K562 (cell line): ENCODE results near the gene KLHL22. TPM values are rescaled to one million over a fixed set of nuclear protein-coding genes. Genes with fewer than 3 reads are reported as not detected.

ENCODE experiments used
- BDP1 ChIP-seq: IDR thresholded peaks from 3 replicates; pipeline ENCODE4 v1.6.1; 2011; ENCODE audit not compliant: insufficient read length, insufficient read depth
- E2F1 ChIP-seq: sonication (generic); formaldehyde crosslinking; IDR thresholded peaks from 2 replicates; pipeline ENCODE4 v1.8.1; 2023; ENCODE audit warnings: mild to moderate bottlenecking, missing genetic modification reagents, moderate library complexity
- ESRRA ChIP-seq: fragments of 450-650 bp; IDR thresholded peaks from 2 replicates; pipeline ENCODE4 v1.6.1; 2014; ENCODE audit warnings: low read depth, mild to moderate bottlenecking, moderate library complexity, borderline replicate concordance
- EWSR1 ChIP-seq: fragments of 450-650 bp; IDR thresholded peaks from 2 replicates; pipeline ENCODE4 v1.6.1; 2018; ENCODE audit warnings: borderline replicate concordance, mild to moderate bottlenecking, low read depth, moderate library complexity; ENCODE audit not compliant: partially characterized antibody
- HDAC8 ChIP-seq: fragments of 450-650 bp; IDR thresholded peaks from 2 replicates; pipeline ENCODE4 v1.6.1; 2016; ENCODE audit warnings: mild to moderate bottlenecking, missing genetic modification characterization, moderate library complexity, missing compliant biosample characterization
- IFI16 ChIP-seq: fragments of 250-450 bp; sonication (Bioruptor Pico); IDR thresholded peaks from 2 replicates; pipeline ENCODE4 v2.1.2; 2022; ENCODE audit warnings: mild to moderate bottlenecking, inconsistent platforms
- KLF13 ChIP-seq: fragments of 450-650 bp; IDR thresholded peaks from 2 replicates; pipeline ENCODE4 v1.6.1; 2016; ENCODE audit warnings: missing genetic modification characterization, low read depth, mild to moderate bottlenecking, missing compliant biosample characterization, moderate library complexity, borderline replicate concordance
- LEF1 ChIP-seq: fragments of 450-650 bp; IDR thresholded peaks from 2 replicates; pipeline ENCODE4 v1.6.1; 2016; ENCODE audit warnings: mild to moderate bottlenecking
- NR4A1 ChIP-seq, 2 experiments: fragments of 250-450 bp in 1 of 2; fragments of 450-650 bp in 1 of 2; sonication (Bioruptor Pico) in 1 of 2; IDR thresholded peaks; 2 replicates each; pipeline versions ENCODE4 v1.4.0 to v1.6.1; 2016 to 2020; ENCODE audit warnings: mild to moderate bottlenecking in 2 of 2, missing compliant biosample characterization in 1 of 2, missing genetic modification characterization in 1 of 2, moderate library complexity in 1 of 2
- PRMT5 ChIP-seq: sonication (generic); formaldehyde crosslinking; IDR thresholded peaks from 2 replicates; pipeline ENCODE4 v1.5.0; 2020; ENCODE audit warnings: missing genetic modification reagents
- PRPF4 ChIP-seq: fragments of 200-400 bp; formaldehyde crosslinking; IDR thresholded peaks from one replicate; pipeline ENCODE4 v1.6.1; 2017; ENCODE audit warnings: low read length, low read depth, mild to moderate bottlenecking; ENCODE audit not compliant: insufficient read depth, poor library complexity, severe bottlenecking
- RFX5 ChIP-seq: IDR thresholded peaks from 2 replicates; pipeline ENCODE4 v1.6.1; 2011; ENCODE audit warnings: low read depth, mild to moderate bottlenecking, improper control_type of control experiment, low read length
- STAT5A ChIP-seq: IDR thresholded peaks from 2 replicates; pipeline ENCODE4 v1.6.1; 2012; ENCODE audit warnings: low read length, inconsistent platforms, borderline replicate concordance
- TAF9B ChIP-seq: fragments of 450-650 bp; IDR thresholded peaks from 2 replicates; pipeline ENCODE4 v1.6.1; 2018; ENCODE audit warnings: mild to moderate bottlenecking; ENCODE audit not compliant: partially characterized antibody
- THRA ChIP-seq: fragments of 450-650 bp; IDR thresholded peaks from 2 replicates; pipeline ENCODE4 v1.6.1; 2017; ENCODE audit warnings: mild to moderate bottlenecking, moderate library complexity
- ZFP30 ChIP-seq: fragments of 250-450 bp; sonication (Bioruptor Pico); IDR thresholded peaks from 2 replicates; pipeline ENCODE4 v1.8.0; 2022; ENCODE audit warnings: moderate library complexity, mild to moderate bottlenecking, inconsistent platforms, borderline replicate concordance
- ZNF175 ChIP-seq: fragments of 200-800 bp; sonication (Bioruptor generic); IDR thresholded peaks from 2 replicates; pipeline ENCODE4 v1.6.1; 2016; ENCODE audit warnings: low read depth, mild to moderate bottlenecking, missing genetic modification characterization, missing compliant biosample characterization
- polyA plus RNA-seq, 8 experiments: library from polyadenylated mRNA; depleted of rRNA in 4 of 8; stranded (reverse) in 5 of 8; unstranded in 3 of 8; fragments of >200 nt; fragmentation: Nextera tagmentation in 2 of 8; fragmentation: Illumina TruSeq in 1 of 8; extraction: Ambion mirVana in 2 of 8; extraction: Trizol in 1 of 8; gene quantifications; 2 replicates each; pipeline versions ENCODE4 v1.2.1 to v1.2.3, GENCODE V29; 2011 to 2014; ENCODE audit warnings: inconsistent platforms in 1 of 8, missing spikeins in 1 of 8
- total RNA-seq, 7 experiments: library from RNA; depleted of rRNA in 6 of 7; stranded (reverse); fragments of >200 nt in 6 of 7; fragmentation: Illumina TruSeq in 2 of 7; extraction: Trizol in 2 of 7; gene quantifications; 2 replicates each; pipeline versions ENCODE4 v1.2.1 to v1.2.3, GENCODE V29; 2011 to 2021; ENCODE audit warnings: low replicate concordance in 1 of 7
- TF ChIP-seq, protein P1 (sequence below): IDR thresholded peaks from 3 replicates; pipeline ENCODE4 v1.6.1; 2011; ENCODE audit warnings: borderline replicate concordance, mild to moderate bottlenecking; ENCODE audit not compliant: insufficient read length, insufficient read depth
- TF ChIP-seq, protein P2 (sequence below): sonication (generic); formaldehyde crosslinking; IDR thresholded peaks from 2 replicates; pipeline ENCODE4 v1.8.0; 2022; ENCODE audit warnings: missing genetic modification reagents, mild to moderate bottlenecking, borderline replicate concordance

KLHL22 gene
- total and polyA plus RNA-seq, 9 of the 15 experiments (the other 6 are each of a cell fraction or from before 2014, with no cell fraction given) = 1.3 to 25.6 (median 15.2) TPM

DNA sequence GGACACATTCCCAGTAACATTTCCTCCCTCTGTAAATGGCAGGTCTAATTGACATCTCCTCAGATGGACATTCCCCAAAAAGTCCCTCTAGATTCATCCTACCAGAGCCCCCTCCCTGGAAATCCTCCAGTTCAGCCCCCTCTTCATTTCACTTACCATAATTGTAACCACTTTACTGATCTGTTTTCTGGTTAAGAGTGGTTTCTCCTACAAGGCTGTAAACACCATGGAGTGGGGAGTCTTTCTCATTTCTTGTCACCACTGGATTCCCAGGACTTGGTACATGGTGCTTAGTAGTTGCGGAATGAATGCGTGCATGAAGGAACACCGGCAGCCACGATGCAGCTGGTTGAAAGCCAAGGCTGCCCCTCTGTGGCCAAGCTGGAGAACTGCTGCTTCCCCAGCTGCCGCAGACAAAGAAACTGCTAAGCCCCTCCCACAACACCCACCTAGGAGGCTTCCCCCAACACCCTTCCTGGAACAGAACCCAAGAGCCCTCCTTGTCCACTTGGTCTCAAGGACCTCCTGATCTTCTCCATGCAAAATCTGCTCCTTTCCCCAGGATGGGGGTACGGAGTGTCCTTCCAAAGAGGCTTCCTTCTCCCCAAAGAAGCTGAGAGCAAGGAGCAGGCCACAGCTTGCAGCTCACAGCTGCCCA, 39.4 kb downstream of the KLHL22 start (continued):
- TF ChIP-seq PRMT5 (CRISPR knock-in tag) (no peak), IFI16 (CRISPR knock-in tag) (peak; percentile 87), TAF9B (no peak), RFX5 (no peak; the same call in 1 of the 2 replicates), BDP1 (no peak), ZNF175 (no peak), NR4A1 (CRISPR knock-in tag; IDR thresholded peaks at IDR 0.05) (no peak; the same call in 1 of the 2 replicates), NR4A1 (tag; IDR thresholded peaks at IDR 0.05) (0 out of 2 replicates have a peak, but pooled peaks have one; percentile 37), KLF13 (tag) (peak; percentile 64), EWSR1 (no peak), E2F1 (CRISPR knock-in tag) (no peak; the same call in 1 of the 2 replicates), THRA (no peak), HDAC8 (tag) (0 out of 2 replicates have a peak, but pooled peaks have one; percentile 16), PRPF4 (no peak), ZFP30 (0 out of 2 replicates have a peak, but pooled peaks have one; percentile 54), ESRRA (peak; percentile 72; the same call in 1 of the 2 replicates), STAT5A (no peak; the same call in 1 of the 2 replicates), LEF1 (no peak)
- TF ChIP-seq, protein P1, sequence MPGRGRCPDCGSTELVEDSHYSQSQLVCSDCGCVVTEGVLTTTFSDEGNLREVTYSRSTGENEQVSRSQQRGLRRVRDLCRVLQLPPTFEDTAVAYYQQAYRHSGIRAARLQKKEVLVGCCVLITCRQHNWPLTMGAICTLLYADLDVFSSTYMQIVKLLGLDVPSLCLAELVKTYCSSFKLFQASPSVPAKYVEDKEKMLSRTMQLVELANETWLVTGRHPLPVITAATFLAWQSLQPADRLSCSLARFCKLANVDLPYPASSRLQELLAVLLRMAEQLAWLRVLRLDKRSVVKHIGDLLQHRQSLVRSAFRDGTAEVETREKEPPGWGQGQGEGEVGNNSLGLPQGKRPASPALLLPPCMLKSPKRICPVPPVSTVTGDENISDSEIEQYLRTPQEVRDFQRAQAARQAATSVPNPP = no peak
- TF ChIP-seq, protein P2, sequence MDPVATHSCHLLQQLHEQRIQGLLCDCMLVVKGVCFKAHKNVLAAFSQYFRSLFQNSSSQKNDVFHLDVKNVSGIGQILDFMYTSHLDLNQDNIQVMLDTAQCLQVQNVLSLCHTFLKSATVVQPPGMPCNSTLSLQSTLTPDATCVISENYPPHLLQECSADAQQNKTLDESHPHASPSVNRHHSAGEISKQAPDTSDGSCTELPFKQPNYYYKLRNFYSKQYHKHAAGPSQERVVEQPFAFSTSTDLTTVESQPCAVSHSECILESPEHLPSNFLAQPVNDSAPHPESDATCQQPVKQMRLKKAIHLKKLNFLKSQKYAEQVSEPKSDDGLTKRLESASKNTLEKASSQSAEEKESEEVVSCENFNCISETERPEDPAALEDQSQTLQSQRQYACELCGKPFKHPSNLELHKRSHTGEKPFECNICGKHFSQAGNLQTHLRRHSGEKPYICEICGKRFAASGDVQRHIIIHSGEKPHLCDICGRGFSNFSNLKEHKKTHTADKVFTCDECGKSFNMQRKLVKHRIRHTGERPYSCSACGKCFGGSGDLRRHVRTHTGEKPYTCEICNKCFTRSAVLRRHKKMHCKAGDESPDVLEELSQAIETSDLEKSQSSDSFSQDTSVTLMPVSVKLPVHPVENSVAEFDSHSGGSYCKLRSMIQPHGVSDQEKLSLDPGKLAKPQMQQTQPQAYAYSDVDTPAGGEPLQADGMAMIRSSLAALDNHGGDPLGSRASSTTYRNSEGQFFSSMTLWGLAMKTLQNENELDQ = peak; percentile 89
